GM21367 (cell line): Measurements from ENCODE around the gene CTBP1.
A peak's percentile ranks its signal among the peaks of the same experiment; 100 is the strongest.

ENCODE experiments used
- ATAC-seq: cut with Tn5 transposase; IDR thresholded peaks from one replicate; pipeline ENCODE4 v1.9.1; 2021; ENCODE audit not compliant: unreplicated experiment

The CTBP1 gene

GRCh38 chr4:1211891-1212545, 36.9 kb downstream of the CTBP1 start:
- ATAC-seq, result no peak

- no peak for ATAC-seq
Observed at GRCh38 chr4:1211371-1211770, 37.6 kb downstream of the CTBP1 start.

GRCh38 chr4:1210971-1211370, 38.0 kb downstream of the CTBP1 start:
- ATAC-seq, result no peak

GRCh38 chr4:1210241-1210841, 38.6 kb downstream of the CTBP1 start:
- ATAC-seq, result no peak

GRCh38 chr4:1209821-1210220, 39.1 kb downstream of the CTBP1 start:
- ATAC-seq, result no peak

- ATAC-seq, result no peak
Observed at GRCh38 chr4:1208970-1209704, 39.8 kb downstream of the CTBP1 start.

GRCh38 chr4:1208266-1208961, 40.5 kb downstream of the CTBP1 start:
- no peak for ATAC-seq

- ATAC-seq, result no peak
Observed at GRCh38 chr4:1207603-1208265, 41.2 kb downstream of the CTBP1 start.

- no peak for ATAC-seq
Observed at GRCh38 chr4:1207157-1207470, 41.8 kb downstream of the CTBP1 start.

- ATAC-seq, result no peak
Observed at GRCh38 chr4:1206299-1207156, 42.4 kb downstream of the CTBP1 start.

- no peak for ATAC-seq
Observed at GRCh38 chr4:1205586-1206298, 43.2 kb downstream of the CTBP1 start.

- no peak for ATAC-seq
Observed at GRCh38 chr4:1204828-1205585, 43.9 kb downstream of the CTBP1 start.

GRCh38 chr4:1204286-1204827, 44.6 kb downstream of the CTBP1 start:
- no peak for ATAC-seq

- no peak for ATAC-seq
Observed at GRCh38 chr4:1203026-1203616, 45.8 kb downstream of the CTBP1 start.

- no peak for ATAC-seq
Observed at GRCh38 chr4:1202526-1203011, 46.4 kb downstream of the CTBP1 start.

- ATAC-seq, result no peak
Observed at GRCh38 chr4:1201851-1202525, 46.9 kb downstream of the CTBP1 start.

GRCh38 chr4:1200425-1201035, 48.4 kb downstream of the CTBP1 start:
- peak; percentile 12 for ATAC-seq
